NB4 (cell line): ENCODE measurements around the gene PSKH1.
A peak's percentile ranks its signal among the peaks of the same experiment; 100 is the strongest.

ENCODE experiments used
- DNase-seq: peaks from one replicate; pipeline ENCODE4 v3.0.0; 2010; ENCODE audit warnings: low read depth
- H3K4me3 ChIP-seq: one replicate; pipeline ENCODE4 v1.5.1; 2011; ENCODE audit warnings: mild to moderate bottlenecking, low read depth, low read length, moderate library complexity
- MAX ChIP-seq: IDR thresholded peaks from 2 replicates; pipeline ENCODE4 v1.6.1; 2011; ENCODE audit warnings: low read depth, low read length
- MYC ChIP-seq: IDR thresholded peaks from 2 replicates; pipeline ENCODE4 v1.6.1; 2011; ENCODE audit warnings: low read depth, low read length
- POLR2A ChIP-seq: IDR thresholded peaks from 2 replicates; pipeline ENCODE4 v1.6.1; 2011; ENCODE audit warnings: mild to moderate bottlenecking; ENCODE audit not compliant: insufficient read length; ENCODE audit errors: extremely low read depth
- TF ChIP-seq, protein P1 (sequence below): IDR thresholded peaks from one replicate; pipeline ENCODE4 v1.5.1; 2012; ENCODE audit warnings: low read depth, low read length

The PSKH1 gene

DNA sequence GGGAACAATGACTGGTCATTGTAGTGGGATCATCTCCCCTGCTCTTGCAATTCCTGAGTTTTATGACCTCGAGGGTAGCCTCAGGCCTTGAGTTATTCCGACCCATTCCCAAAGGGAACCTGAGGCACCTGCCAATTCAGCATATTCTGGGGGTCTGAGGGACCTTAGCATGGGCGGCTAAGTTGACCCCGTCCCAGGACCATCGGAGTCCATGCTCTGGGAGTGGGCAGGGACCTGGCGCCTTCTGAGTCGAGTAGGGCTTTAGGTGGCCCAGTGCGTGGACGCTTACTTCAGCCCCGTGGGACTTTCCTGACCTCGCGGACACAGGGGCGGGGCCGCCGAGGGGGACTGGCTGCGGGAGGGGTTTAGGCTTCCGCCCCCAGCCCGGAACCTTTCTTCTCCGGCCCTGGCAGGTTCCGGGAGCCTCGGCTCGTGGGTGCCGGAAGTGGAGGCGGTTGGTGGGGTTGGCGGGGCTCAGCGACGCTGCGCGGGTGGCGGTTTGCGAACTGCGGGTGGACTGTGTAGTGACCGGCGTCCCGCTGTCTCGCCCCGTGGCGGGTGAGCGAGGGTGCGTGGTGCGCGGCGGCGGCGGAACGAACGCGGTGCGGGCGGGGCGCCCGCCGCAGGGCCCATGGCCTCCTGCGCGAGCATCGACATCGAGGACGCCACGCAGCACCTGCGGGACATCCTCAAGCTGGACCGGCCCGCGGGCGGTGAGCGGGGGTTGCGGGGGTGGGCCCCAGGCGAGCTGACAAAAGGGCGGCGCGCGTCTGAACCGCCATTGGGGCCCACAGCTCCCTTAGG, 20.2 kb upstream of the PSKH1 start, which contains the start of gene EDC4:
TSS of gene EDC4 (plus strand) at position 422 of the 804 bp plus-strand sequence. CDS start at position 632, 210 bp downstream.
- H3K4me3 ChIP-seq, result peak within 1 kb of the TSS; percentile 79
- TF ChIP-seq MAX (peak; percentile 75), MYC (peak; percentile 88), POLR2A (peak; percentile 81)
- TF ChIP-seq, protein P1, sequence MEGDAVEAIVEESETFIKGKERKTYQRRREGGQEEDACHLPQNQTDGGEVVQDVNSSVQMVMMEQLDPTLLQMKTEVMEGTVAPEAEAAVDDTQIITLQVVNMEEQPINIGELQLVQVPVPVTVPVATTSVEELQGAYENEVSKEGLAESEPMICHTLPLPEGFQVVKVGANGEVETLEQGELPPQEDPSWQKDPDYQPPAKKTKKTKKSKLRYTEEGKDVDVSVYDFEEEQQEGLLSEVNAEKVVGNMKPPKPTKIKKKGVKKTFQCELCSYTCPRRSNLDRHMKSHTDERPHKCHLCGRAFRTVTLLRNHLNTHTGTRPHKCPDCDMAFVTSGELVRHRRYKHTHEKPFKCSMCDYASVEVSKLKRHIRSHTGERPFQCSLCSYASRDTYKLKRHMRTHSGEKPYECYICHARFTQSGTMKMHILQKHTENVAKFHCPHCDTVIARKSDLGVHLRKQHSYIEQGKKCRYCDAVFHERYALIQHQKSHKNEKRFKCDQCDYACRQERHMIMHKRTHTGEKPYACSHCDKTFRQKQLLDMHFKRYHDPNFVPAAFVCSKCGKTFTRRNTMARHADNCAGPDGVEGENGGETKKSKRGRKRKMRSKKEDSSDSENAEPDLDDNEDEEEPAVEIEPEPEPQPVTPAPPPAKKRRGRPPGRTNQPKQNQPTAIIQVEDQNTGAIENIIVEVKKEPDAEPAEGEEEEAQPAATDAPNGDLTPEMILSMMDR, result no peak
- DNase-seq, result peak; percentile 87

- DNase-seq, result no peak
- TF ChIP-seq MYC (no peak), POLR2A (no peak), MAX (no peak)
- TF ChIP-seq, protein P1, result no peak
- peak overlapping the region; percentile 79 for H3K4me3 ChIP-seq
Measured at GRCh38 chr16:67873435-67874370, 19.4 kb upstream of the PSKH1 start.

GRCh38 chr16:67874372-67874771, 18.7 kb upstream of the PSKH1 start:
- no peak for DNase-seq
- TF ChIP-seq POLR2A (no peak), MYC (no peak), MAX (no peak)
- TF ChIP-seq, protein P1, result no peak
- H3K4me3 ChIP-seq, result peak overlapping the region; percentile 79

GRCh38 chr16:67877064-67877463, 16.0 kb upstream of the PSKH1 start:
- TF ChIP-seq MYC, result no peak
- TF ChIP-seq POLR2A, result no peak
- TF ChIP-seq, protein P1, result no peak
- no peak for TF ChIP-seq MAX
- H3K4me3 ChIP-seq, result no peak overlapping the region
- DNase-seq, result no peak

DNA sequence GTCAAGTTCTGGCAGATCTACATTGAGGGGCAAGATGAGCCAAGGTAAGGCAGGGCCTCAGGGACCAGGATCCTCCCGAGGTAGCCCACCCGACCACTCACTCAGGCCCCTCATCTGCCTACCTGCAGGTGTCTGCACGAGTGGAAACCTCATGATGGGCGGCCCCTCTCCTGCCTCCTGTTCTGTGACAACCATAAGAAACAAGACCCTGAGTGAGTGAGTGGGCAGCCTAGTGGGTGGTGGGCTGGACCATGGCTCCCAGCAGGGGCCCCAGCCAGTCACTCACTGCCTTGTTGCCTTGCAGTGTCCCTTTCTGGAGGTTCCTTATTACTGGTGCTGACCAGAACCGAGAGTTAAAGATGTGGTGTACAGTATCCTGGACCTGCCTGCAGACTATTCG, 14.8 kb upstream of the PSKH1 start:
- DNase-seq, result no peak
- H3K4me3 ChIP-seq, result no peak overlapping the region
- TF ChIP-seq POLR2A (no peak), MAX (no peak), MYC (no peak)
- TF ChIP-seq, protein P1, result no peak
